Kidney capillary endothelial cell (primary cell): ENCODE results near the gene BMP2K.
"Not testable (repeated sequence)": the region's sequence is repeated elsewhere in the genome, so short reads cannot be mapped to it uniquely, and the experiment has no call there.

Source experiments
- DNase-seq: peaks from one replicate; pipeline ENCODE4 v3.0.0-alpha.2; 2018; ENCODE audit warnings: low spot score

BMP2K gene

GRCh38 chr4:78795594-78796416 lies 19.7 kb downstream of the BMP2K start:
- DNase-seq, result not testable (repeated sequence)

- DNase-seq, result no peak
These were observed 20.4 kb downstream of the BMP2K start for GRCh38 chr4:78796526-78796925.

- no peak for DNase-seq
These were observed 21.7 kb downstream of the BMP2K start for GRCh38 chr4:78797777-78798284.

- no peak for DNase-seq
These were observed 23.7 kb downstream of the BMP2K start for GRCh38 chr4:78799551-78800495.

- DNase-seq, result no peak
These were observed 24.8 kb downstream of the BMP2K start for GRCh38 chr4:78800965-78801364.

- no peak for DNase-seq
These were observed 27.8 kb downstream of the BMP2K start for GRCh38 chr4:78803983-78804382.

- DNase-seq, result no peak
These were observed 30.9 kb downstream of the BMP2K start for GRCh38 chr4:78806943-78807460.

- no peak for DNase-seq
These were observed 33.1 kb downstream of the BMP2K start for GRCh38 chr4:78809295-78809694.

- no peak for DNase-seq
These were observed 34.0 kb downstream of the BMP2K start for GRCh38 chr4:78809928-78810835.

GRCh38 chr4:78811034-78811433 lies 34.9 kb downstream of the BMP2K start:
- DNase-seq, result no peak

- no peak for DNase-seq
These were observed 42.5 kb downstream of the BMP2K start for GRCh38 chr4:78818530-78819079.

- DNase-seq, result no peak
These were observed 47.9 kb downstream of the BMP2K start for GRCh38 chr4:78824001-78824400.

- DNase-seq, result no peak
These were observed 51.0 kb downstream of the BMP2K start for GRCh38 chr4:78827191-78827590.

GRCh38 chr4:78829296-78829695 lies 53.1 kb downstream of the BMP2K start:
- DNase-seq, result no peak

GRCh38 chr4:78839676-78840075 lies 63.5 kb downstream of the BMP2K start:
- DNase-seq, result not testable (repeated sequence)

GRCh38 chr4:78840286-78840685 lies 64.1 kb downstream of the BMP2K start:
- not testable (repeated sequence) for DNase-seq

- no peak for DNase-seq
These were observed 69.3 kb downstream of the BMP2K start for GRCh38 chr4:78845472-78845871.

- DNase-seq, result no peak
These were observed 70.1 kb downstream of the BMP2K start for GRCh38 chr4:78846258-78846657.

GRCh38 chr4:78862314-78862737 lies 86.2 kb downstream of the BMP2K start:
- no peak for DNase-seq

GRCh38 chr4:78863254-78863869 lies 87.2 kb downstream of the BMP2K start:
- DNase-seq, result no peak

- no peak for DNase-seq
These were observed 87.8 kb downstream of the BMP2K start for GRCh38 chr4:78863991-78864390.
